ENCODE results near the gene AP3B1.

Gene AP3B1

GRCh38 chr5:78162253-78162862 is 132.1 kb downstream of the AP3B1 start:
- Histone ChIP-seq H3K9me3 (ENCODE audit: insufficient read depth, low read length) (no peaks in the 10 kb centered on the region), H3K79me2 (ENCODE audit: insufficient read depth, low read length) (no peaks in the 10 kb centered on the region), H3K36me3 (ENCODE audit: low read length) (peaks cover 11% of the 10 kb centered on the region; the same call in 1 of the 2 replicates), H3F3A (ENCODE audit: insufficient read depth) (no peaks in the 10 kb centered on the region), H3K9ac (ENCODE audit: low read length) (no peak overlapping the region), H2AFZ (ENCODE audit: low read depth, low read length, severe bottlenecking) (no peak overlapping the region), H3K4me2 (ENCODE audit: low read depth, low read length, poor library complexity, severe bottlenecking) (no peak overlapping the region), H3K4me3 (ENCODE audit: insufficient read depth, low read length, poor library complexity, severe bottlenecking) (no peak overlapping the region), H4K20me1 (ENCODE audit: low read depth, low read length) (no peaks in the 10 kb centered on the region), H3K27me3 (ENCODE audit: low read length) (no peaks in the 10 kb centered on the region), H3K27ac (ENCODE audit: low read depth, low read length) (no peak overlapping the region), H3K9me2 (replicated peaks; ENCODE audit: insufficient read depth, low read length) (no peaks in the 10 kb centered on the region)
- TF ChIP-seq EZH2phosphoT487 (conservative IDR thresholded peaks at IDR 0.05; ENCODE audit: low read length) (no peak), CTCF (IDR thresholded peaks at IDR 0.05; ENCODE audit: insufficient read depth, low read length, poor library complexity, severe bottlenecking) (peak; percentile 26)

GRCh38 chr5:78157001-78157400 is 137.5 kb downstream of the AP3B1 start:
- TF ChIP-seq EZH2phosphoT487 (conservative IDR thresholded peaks at IDR 0.05; ENCODE audit: low read length): no peak
- TF ChIP-seq CTCF (IDR thresholded peaks at IDR 0.05; ENCODE audit: insufficient read depth, low read length, poor library complexity, severe bottlenecking): no peak
- no peak overlapping the region for H3K4me3 ChIP-seq (ENCODE audit: insufficient read depth, low read length, poor library complexity, severe bottlenecking)
- H4K20me1 ChIP-seq (ENCODE audit: low read depth, low read length): no peaks in the 10 kb centered on the region
- no peak overlapping the region for H3K27ac ChIP-seq (ENCODE audit: low read depth, low read length)
- no peak overlapping the region for H2AFZ ChIP-seq (ENCODE audit: low read depth, low read length, severe bottlenecking)
- H3K79me2 ChIP-seq (ENCODE audit: insufficient read depth, low read length): no peaks in the 10 kb centered on the region
- no peaks in the 10 kb centered on the region for H3K9me2 ChIP-seq (replicated peaks; ENCODE audit: insufficient read depth, low read length)
- H3F3A ChIP-seq (ENCODE audit: insufficient read depth): no peaks in the 10 kb centered on the region
- H3K9ac ChIP-seq (ENCODE audit: low read length): no peak overlapping the region
- no peaks in the 10 kb centered on the region for H3K9me3 ChIP-seq (ENCODE audit: insufficient read depth, low read length)
- no peak overlapping the region for H3K4me2 ChIP-seq (ENCODE audit: low read depth, low read length, poor library complexity, severe bottlenecking)
- peaks cover 7% of the 10 kb centered on the region for H3K36me3 ChIP-seq (ENCODE audit: low read length)
- no peaks in the 10 kb centered on the region for H3K27me3 ChIP-seq (ENCODE audit: low read length)

- no peak overlapping the region for H2AFZ ChIP-seq (ENCODE audit: low read depth, low read length, severe bottlenecking)
- no peak overlapping the region for H3K4me2 ChIP-seq (ENCODE audit: low read depth, low read length, poor library complexity, severe bottlenecking)
- H3F3A ChIP-seq (ENCODE audit: insufficient read depth): no peaks in the 10 kb centered on the region
- no peak overlapping the region for H3K9ac ChIP-seq (ENCODE audit: low read length)
- H3K9me3 ChIP-seq (ENCODE audit: insufficient read depth, low read length): no peaks in the 10 kb centered on the region
- no peak for TF ChIP-seq CTCF (IDR thresholded peaks at IDR 0.05; ENCODE audit: insufficient read depth, low read length, poor library complexity, severe bottlenecking)
- TF ChIP-seq EZH2phosphoT487 (conservative IDR thresholded peaks at IDR 0.05; ENCODE audit: low read length): no peak
- H3K36me3 ChIP-seq (ENCODE audit: low read length): peaks cover 7% of the 10 kb centered on the region
- no peak overlapping the region for H3K27ac ChIP-seq (ENCODE audit: low read depth, low read length)
- H3K79me2 ChIP-seq (ENCODE audit: insufficient read depth, low read length): no peaks in the 10 kb centered on the region
- no peaks in the 10 kb centered on the region for H3K27me3 ChIP-seq (ENCODE audit: low read length)
- H4K20me1 ChIP-seq (ENCODE audit: low read depth, low read length): no peaks in the 10 kb centered on the region
- H3K9me2 ChIP-seq (replicated peaks; ENCODE audit: insufficient read depth, low read length): no peaks in the 10 kb centered on the region
- no peak overlapping the region for H3K4me3 ChIP-seq (ENCODE audit: insufficient read depth, low read length, poor library complexity, severe bottlenecking)
Observed at GRCh38 chr5:78151594-78152271, 142.8 kb downstream of the AP3B1 start.

Data from SU-DHL-6 (cell line).